Activated CD4-positive, alpha-beta T cell treated with anti-CD3 and anti-CD28 coated beads, Interleukin-2, amount 50 U/mL, for 48 hours (primary cell): ENCODE measurements around the gene ANTXR2.
"Not testable (repeated sequence)": the region's sequence is repeated elsewhere in the genome, so short reads cannot be mapped to it uniquely, and the experiment has no call there.

ENCODE experiments used
- DNase-seq, 2 experiments: peaks; one replicate each; pipeline ENCODE4 v3.0.0-alpha.2; 2020

Gene ANTXR2

DNA sequence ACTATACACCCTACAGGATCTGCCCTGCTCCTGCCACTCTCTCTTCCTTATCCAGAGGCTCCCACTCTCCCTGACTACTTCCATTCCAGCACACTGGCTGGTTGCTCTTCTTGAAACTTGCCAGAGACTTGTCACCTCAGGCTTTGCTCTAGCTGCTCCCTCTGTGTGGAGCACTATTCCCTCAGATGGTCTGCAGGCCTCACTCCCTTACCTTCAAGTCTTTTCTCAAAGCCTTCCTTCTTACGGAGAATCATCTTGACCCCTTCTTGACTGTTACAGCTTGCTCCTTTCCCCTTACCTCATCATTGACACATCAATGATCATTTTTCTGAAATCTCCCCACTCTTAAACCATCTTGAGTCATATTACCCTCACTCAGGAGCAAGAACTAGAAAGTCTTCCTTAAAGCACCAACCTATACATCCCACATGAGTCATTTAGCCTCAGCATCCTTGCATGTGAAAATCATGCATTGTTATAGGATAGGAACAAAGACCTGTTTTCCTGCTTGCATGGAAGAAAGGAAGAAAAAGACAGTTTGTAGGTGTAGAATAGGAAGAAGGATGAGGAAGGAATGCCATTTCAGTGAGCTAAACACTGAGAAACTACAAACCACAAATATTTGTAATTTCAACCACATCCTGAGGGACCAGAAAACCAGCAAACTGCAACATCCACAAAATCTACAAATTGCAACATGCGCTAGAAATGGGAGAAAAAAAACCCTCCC, 55.7 kb downstream of the ANTXR2 start:
- DNase-seq = no peak

DNA sequence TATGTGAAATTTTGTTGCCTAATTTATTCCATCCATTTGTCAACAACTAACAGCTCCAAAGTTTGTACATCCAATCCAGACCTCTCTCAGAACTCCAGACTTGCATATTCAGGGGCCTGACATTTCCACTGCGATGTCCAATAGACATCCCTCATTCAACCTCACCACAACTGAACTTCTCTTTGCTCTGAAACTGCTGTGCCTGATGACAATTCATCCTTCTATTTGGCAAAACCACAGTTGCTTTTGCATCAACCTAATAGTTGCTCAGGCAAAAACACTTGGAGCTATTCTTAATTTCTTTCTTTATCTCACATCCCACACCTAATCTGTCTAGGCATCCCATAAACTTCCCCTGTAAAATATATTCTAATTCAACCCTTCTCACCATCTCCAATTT, 56.5 kb downstream of the ANTXR2 start:
- no peak for DNase-seq

GRCh38 chr4:80015407-80016189, 57.4 kb downstream of the ANTXR2 start:
- DNase-seq = no peak

- no peak for DNase-seq
Observed at GRCh38 chr4:80014531-80014930, 58.5 kb downstream of the ANTXR2 start.

- no peak for DNase-seq
Observed at GRCh38 chr4:80012291-80012690, 60.7 kb downstream of the ANTXR2 start.

DNA sequence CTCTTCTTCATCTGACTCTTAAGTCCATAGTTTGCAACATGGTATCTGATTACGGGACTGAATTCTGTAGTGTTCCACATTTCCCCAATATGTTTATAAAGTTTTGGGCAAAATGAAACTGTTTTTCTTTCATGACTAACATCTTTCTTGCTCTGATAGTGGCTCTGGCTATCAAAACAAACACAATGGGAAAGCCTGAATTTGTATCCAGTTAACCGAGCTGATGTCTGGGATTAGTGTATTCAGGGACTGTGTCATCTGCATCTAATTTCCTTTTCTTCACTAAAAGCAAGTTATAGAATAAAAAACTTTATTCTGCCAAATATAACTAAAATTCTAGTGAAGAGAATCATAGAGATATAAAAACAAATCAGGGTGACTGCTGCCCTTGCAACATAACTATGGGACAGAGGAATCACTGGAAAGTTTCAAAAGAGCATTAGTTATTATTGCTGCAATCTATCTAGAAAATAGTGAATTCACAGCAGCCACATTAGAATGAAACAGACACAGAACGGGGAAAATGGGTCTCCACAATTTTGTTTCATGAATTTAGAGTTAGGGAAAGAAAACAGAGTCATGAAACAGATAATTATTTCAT, 61.3 kb downstream of the ANTXR2 start:
- no peak for DNase-seq

DNA sequence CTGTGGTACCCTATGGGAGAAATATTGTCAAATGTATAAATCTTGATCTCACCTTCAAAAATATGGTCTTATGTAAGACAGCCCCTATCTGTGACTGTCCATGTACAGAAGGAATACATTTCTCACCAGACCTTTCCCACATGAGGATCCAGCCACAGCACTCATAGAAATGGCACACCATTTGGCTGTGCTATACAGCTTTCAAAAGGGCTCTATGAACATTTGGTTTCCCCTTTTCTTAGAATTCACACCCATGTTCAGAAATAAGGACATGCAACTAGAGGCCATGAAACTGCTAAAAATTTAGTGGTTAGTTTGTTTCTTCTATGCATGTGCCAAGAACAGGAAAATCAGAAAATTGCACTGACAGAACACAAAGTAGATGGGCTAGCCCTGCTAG, 62.7 kb downstream of the ANTXR2 start:
- DNase-seq = no peak

DNA sequence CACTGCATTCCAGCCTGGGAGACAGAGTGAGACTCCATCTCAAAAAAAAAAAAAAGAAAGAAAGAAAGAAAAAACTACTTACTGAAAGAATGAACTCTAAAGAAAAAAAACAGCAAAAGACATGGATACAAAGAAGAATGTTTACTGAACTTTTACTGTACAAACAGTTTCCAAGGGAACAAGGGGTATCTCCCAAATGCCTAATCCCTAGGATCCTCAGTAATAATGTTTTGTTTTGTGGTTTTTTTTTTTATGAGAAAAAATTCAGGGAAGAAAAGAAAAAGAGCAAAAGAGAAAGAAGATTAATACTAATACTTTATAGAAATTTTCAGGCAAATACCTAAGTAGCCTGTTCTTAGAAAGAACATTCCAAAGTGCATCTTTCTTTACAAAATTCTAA, 63.2 kb downstream of the ANTXR2 start:
- DNase-seq = no peak

- DNase-seq = no peak
Observed at GRCh38 chr4:80008971-80009370, 64.1 kb downstream of the ANTXR2 start.

DNA sequence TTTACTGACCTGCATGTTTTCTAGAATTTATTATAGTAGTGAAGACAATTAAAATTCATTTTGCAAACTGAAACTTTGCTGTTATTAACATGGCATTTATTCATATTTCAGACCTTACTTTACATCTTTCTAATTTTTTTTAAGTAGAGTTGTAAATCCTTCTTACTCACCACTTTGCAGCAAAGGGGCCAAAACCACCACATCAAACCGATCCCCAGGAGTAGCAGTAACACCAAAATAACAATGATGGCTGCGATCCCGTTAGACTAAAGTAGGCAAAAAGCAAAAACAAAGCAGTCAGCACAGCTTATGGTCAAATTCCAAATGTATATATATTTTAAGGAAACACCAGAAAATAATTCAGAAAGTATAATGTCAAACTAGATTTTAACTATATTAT, 64.7 kb downstream of the ANTXR2 start:
- DNase-seq = no peak

GRCh38 chr4:80007745-80008149, 65.3 kb downstream of the ANTXR2 start:
- DNase-seq = no peak

- no peak for DNase-seq
Observed at GRCh38 chr4:80006935-80007744, 65.9 kb downstream of the ANTXR2 start.

GRCh38 chr4:80005863-80006262, 67.2 kb downstream of the ANTXR2 start:
- no peak for DNase-seq

DNA sequence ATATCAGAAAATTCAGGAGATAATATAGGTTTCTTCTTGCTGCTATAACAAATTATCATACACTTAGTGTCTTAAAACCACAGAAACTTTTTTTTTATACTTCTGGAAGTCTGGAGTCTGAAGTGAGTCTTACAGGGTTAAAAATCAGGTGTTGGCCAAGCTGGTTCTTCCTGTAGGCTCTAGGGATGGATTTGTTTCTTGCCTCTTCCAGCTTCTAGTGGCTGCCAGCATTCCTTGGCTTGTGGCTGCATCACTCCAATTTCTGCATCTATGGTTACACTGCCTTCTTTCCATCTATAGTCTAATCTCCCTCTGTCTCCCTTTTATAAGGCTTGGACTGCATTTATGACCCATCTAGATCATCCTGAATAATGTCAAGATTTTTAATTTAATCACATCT, 68.7 kb downstream of the ANTXR2 start:
- no peak for DNase-seq

DNA sequence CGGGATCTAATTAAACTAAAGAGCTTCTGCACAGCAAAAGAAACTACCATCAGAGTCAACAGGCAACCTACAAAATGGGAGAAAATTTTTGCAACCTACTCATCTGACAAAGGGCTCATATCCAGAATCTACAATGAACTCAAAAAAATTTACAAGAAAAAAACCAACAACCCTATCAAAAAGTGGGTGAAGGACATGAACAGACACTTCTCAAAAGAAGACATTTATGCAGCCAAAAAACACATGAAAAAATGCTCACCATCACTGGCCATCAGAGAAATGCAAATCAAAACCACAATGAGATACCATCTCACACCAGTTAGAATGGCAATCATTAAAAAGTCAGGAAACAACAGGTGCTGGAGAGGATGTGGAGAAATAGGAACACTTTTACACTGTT, 70.5 kb downstream of the ANTXR2 start:
- DNase-seq = not testable (repeated sequence)

- DNase-seq = not testable (repeated sequence)
Observed at GRCh38 chr4:79999048-79999447, 74.0 kb downstream of the ANTXR2 start.

GRCh38 chr4:79998201-79998600, 74.8 kb downstream of the ANTXR2 start:
- no peak for DNase-seq

GRCh38 chr4:79996851-79997250, 76.2 kb downstream of the ANTXR2 start:
- DNase-seq = no peak

DNA sequence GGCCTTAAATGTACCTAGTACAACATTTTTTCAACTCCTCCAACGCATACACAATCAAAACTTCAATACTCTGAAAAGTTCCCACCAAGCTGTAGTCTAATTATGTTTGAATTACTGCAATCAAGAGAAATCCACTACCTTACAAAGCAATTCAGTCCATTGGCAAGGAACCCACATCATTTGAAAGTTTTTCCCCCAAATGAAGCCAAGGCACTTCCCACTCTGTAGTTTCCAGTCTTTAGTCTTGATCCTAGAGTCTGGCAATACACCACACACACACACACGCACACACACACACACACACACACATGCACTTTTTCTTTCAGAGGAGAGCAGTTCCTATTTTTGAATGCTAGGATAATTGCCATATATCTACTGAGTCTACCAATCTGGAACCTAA, 79.6 kb downstream of the ANTXR2 start:
- no peak for DNase-seq

GRCh38 chr4:79991601-79992000, 81.4 kb downstream of the ANTXR2 start:
- no peak for DNase-seq

- not testable (repeated sequence) for DNase-seq
Observed at GRCh38 chr4:79991100-79991499, 81.9 kb downstream of the ANTXR2 start.

- DNase-seq = no peak
Observed at GRCh38 chr4:79987401-79987800, 85.6 kb downstream of the ANTXR2 start.

DNA sequence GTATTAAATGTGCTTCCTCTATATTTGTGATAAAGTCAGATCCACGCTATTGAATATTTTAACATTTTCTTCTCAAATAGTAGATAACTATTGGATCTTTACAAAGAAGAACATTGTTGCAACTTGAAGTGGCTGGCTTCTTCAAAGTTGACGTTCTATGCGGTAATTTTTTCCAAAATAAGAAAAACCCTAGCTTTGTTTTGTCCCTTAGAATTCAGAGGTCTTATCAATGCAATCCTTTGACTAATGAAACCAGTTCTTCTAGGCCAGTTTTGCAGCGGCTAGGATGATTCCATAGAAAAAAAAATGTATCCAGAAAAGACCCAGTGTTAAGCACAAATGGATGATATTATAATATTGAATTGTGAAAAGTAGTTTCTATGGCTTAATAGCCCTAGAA, 89.6 kb downstream of the ANTXR2 start:
- DNase-seq = no peak
